K562 (cell line): ENCODE results near the gene ZBTB48. TPM values are rescaled to one million over a fixed set of nuclear protein-coding genes. Genes with fewer than 3 reads are reported as not detected.
A peak's percentile ranks its signal among the peaks of the same experiment; 100 is the strongest.

Experiments
- ARID3B ChIP-seq: fragments of 250-450 bp; sonication (Bioruptor Pico); IDR thresholded peaks from 2 replicates; pipeline ENCODE4 v1.4.0; 2020; ENCODE audit warnings: borderline replicate concordance
- CTCFL ChIP-seq: IDR thresholded peaks from 2 replicates; pipeline ENCODE4 v1.6.1; 2011; ENCODE audit warnings: borderline replicate concordance, low read depth, mild to moderate bottlenecking, moderate library complexity, low read length; ENCODE audit not compliant: insufficient read depth, poor library complexity, severe bottlenecking
- E2F1 ChIP-seq: sonication (generic); formaldehyde crosslinking; IDR thresholded peaks from 2 replicates; pipeline ENCODE4 v1.8.1; 2023; ENCODE audit warnings: mild to moderate bottlenecking, missing genetic modification reagents, moderate library complexity
- IFI16 ChIP-seq: fragments of 250-450 bp; sonication (Bioruptor Pico); IDR thresholded peaks from 2 replicates; pipeline ENCODE4 v2.1.2; 2022; ENCODE audit warnings: mild to moderate bottlenecking, inconsistent platforms
- KAT8 ChIP-seq: fragments of 450-650 bp; IDR thresholded peaks from 2 replicates; pipeline ENCODE4 v1.6.1; 2016; ENCODE audit warnings: low read depth, mild to moderate bottlenecking
- MECOM ChIP-seq: fragments of 250-450 bp; sonication (Bioruptor Pico); IDR thresholded peaks from 2 replicates; pipeline ENCODE4 v1.8.0; 2022; ENCODE audit warnings: inconsistent platforms
- NFATC3 ChIP-seq: fragments of 450-650 bp; IDR thresholded peaks from 2 replicates; pipeline ENCODE4 v1.6.1; 2017; ENCODE audit warnings: mild to moderate bottlenecking
- NONO ChIP-seq, 2 experiments: fragments of 200-400 bp in 1 of 2; fragments of 450-650 bp in 1 of 2; formaldehyde crosslinking in 1 of 2; IDR thresholded peaks; 2 replicates each; pipeline ENCODE4 v1.6.1; 2017; ENCODE audit warnings: low read depth in 2 of 2, mild to moderate bottlenecking in 2 of 2, moderate library complexity in 2 of 2, low read length in 1 of 2
- NR2C2 ChIP-seq, 2 experiments: fragments of 200-800 bp in 1 of 2; sonication (Bioruptor generic) in 1 of 2; sonication (generic) in 1 of 2; formaldehyde crosslinking in 1 of 2; IDR thresholded peaks; 2 replicates each; pipeline versions ENCODE4 v1.6.1 to v1.8.0; 2016 to 2022; ENCODE audit warnings: mild to moderate bottlenecking in 1 of 2, missing compliant biosample characterization in 1 of 2, missing genetic modification characterization in 1 of 2, missing genetic modification reagents in 1 of 2
- RB1 ChIP-seq: fragments of 450-650 bp; IDR thresholded peaks from 2 replicates; pipeline ENCODE4 v1.6.1; 2017; ENCODE audit warnings: low read depth, mild to moderate bottlenecking
- SMARCC2 ChIP-seq: fragments of 450-650 bp; IDR thresholded peaks from 2 replicates; pipeline ENCODE4 v1.6.1; 2017; ENCODE audit warnings: antibody characterized with exemption, moderate library complexity, mild to moderate bottlenecking, low read depth
- TCF7 ChIP-seq: sonication (generic); IDR thresholded peaks from 2 replicates; pipeline ENCODE4 v1.6.1; 2016; ENCODE audit warnings: antibody characterized with exemption, borderline replicate concordance
- YY1 ChIP-seq, 3 experiments: IDR thresholded peaks; 2 replicates each; pipeline ENCODE4 v1.6.1; 2011; ENCODE audit warnings: low read length in 2 of 3, mild to moderate bottlenecking in 2 of 3, moderate library complexity in 2 of 3, borderline replicate concordance in 1 of 3, control low read depth in 1 of 3, low read depth in 1 of 3; ENCODE audit not compliant: insufficient read depth in 3 of 3, insufficient replicate concordance in 2 of 3, control insufficient read depth in 1 of 3, insufficient read length in 1 of 3; ENCODE audit errors: extremely low read depth in 1 of 3
- ZNF436 ChIP-seq: fragments of 250-450, 450-650 bp; sonication (Bioruptor Pico); formaldehyde crosslinking; IDR thresholded peaks from 2 replicates; pipeline ENCODE4 v1.7.0; 2020; ENCODE audit warnings: mild to moderate bottlenecking
- polyA plus RNA-seq, 8 experiments: library from polyadenylated mRNA; depleted of rRNA in 4 of 8; stranded (reverse) in 5 of 8; unstranded in 3 of 8; fragments of >200 nt; fragmentation: Nextera tagmentation in 2 of 8; fragmentation: Illumina TruSeq in 1 of 8; extraction: Ambion mirVana in 2 of 8; extraction: Trizol in 1 of 8; gene quantifications; 2 replicates each; pipeline versions ENCODE4 v1.2.1 to v1.2.3, GENCODE V29; 2011 to 2014; ENCODE audit warnings: inconsistent platforms in 1 of 8, missing spikeins in 1 of 8
- total RNA-seq, 7 experiments: library from RNA; depleted of rRNA in 6 of 7; stranded (reverse); fragments of >200 nt in 6 of 7; fragmentation: Illumina TruSeq in 2 of 7; extraction: Trizol in 2 of 7; gene quantifications; 2 replicates each; pipeline versions ENCODE4 v1.2.1 to v1.2.3, GENCODE V29; 2011 to 2021; ENCODE audit warnings: low replicate concordance in 1 of 7
- TF ChIP-seq, protein P1 (sequence below), 3 experiments: IDR thresholded peaks in 2 of 3; conservative IDR thresholded peaks in 1 of 3; 2 replicates each; pipeline ENCODE4 v1.5.1; 2011 to 2012; ENCODE audit warnings: low read length in 3 of 3, mild to moderate bottlenecking in 3 of 3, control low read depth in 2 of 3, improper control_type of control experiment in 1 of 3, inconsistent platforms in 1 of 3, low read depth in 1 of 3, mixed read lengths in 1 of 3, moderate library complexity in 1 of 3; ENCODE audit not compliant: insufficient read depth in 2 of 3
- TF ChIP-seq, protein P2 (sequence below): sonication (generic); formaldehyde crosslinking; IDR thresholded peaks from 2 replicates; pipeline ENCODE4 v1.8.1; 2023; ENCODE audit warnings: mild to moderate bottlenecking, missing genetic modification reagents

The ZBTB48 gene
- total and polyA plus RNA-seq, 9 of the 15 experiments (the other 6 are each of a cell fraction or from before 2014, with no cell fraction given) = 1.9 to 66.9 (median 29.5) TPM

- TF ChIP-seq E2F1 (CRISPR knock-in tag) (peak; percentile 78), ZNF436 (CRISPR knock-in tag) (0 out of 2 replicates have a peak, but pooled peaks have one; percentile 15), KAT8 (no peak; the same call in 1 of the 2 replicates), CTCFL (peak; percentile 84), NONO (IDR thresholded peaks at IDR 0.05; ENCODE audit: low read depth in 2 of 2, low read length in 1 of 2) (0 out of 4 replicates have a peak, but pooled peaks of 1 of the 2 experiments have one; percentile 20), ARID3B (CRISPR knock-in tag) (0 out of 2 replicates have a peak, but pooled peaks have one; percentile 20), TCF7 (peak; percentile 35; the same call in 1 of the 2 replicates), RB1 (peak; percentile 52; the same call in 1 of the 2 replicates), MECOM (CRISPR knock-in tag) (peak; percentile 62; the same call in 1 of the 2 replicates), YY1 (IDR thresholded peaks at IDR 0.05; ENCODE audit: borderline replicate concordance in 1 of 3, control insufficient read depth in 1 of 3, extremely low read depth in 1 of 3, insufficient read depth in 3 of 3, insufficient read length in 1 of 3, insufficient replicate concordance in 2 of 3, low read depth in 1 of 3, low read length in 2 of 3) (peak in 2 of 3 experiments; percentile 60 to 65), IFI16 (no peak; the same call in 1 of the 2 replicates), NR2C2 (CRISPR knock-in tag; IDR thresholded peaks at IDR 0.05) (no peak), NR2C2 (tag; IDR thresholded peaks at IDR 0.05) (0 out of 2 replicates have a peak, but pooled peaks have one; percentile 26), NFATC3 (no peak), SMARCC2 (no peak)
- TF ChIP-seq, protein P1, sequence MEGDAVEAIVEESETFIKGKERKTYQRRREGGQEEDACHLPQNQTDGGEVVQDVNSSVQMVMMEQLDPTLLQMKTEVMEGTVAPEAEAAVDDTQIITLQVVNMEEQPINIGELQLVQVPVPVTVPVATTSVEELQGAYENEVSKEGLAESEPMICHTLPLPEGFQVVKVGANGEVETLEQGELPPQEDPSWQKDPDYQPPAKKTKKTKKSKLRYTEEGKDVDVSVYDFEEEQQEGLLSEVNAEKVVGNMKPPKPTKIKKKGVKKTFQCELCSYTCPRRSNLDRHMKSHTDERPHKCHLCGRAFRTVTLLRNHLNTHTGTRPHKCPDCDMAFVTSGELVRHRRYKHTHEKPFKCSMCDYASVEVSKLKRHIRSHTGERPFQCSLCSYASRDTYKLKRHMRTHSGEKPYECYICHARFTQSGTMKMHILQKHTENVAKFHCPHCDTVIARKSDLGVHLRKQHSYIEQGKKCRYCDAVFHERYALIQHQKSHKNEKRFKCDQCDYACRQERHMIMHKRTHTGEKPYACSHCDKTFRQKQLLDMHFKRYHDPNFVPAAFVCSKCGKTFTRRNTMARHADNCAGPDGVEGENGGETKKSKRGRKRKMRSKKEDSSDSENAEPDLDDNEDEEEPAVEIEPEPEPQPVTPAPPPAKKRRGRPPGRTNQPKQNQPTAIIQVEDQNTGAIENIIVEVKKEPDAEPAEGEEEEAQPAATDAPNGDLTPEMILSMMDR (IDR thresholded peaks at IDR 0.05 in 2 of 3, conservative IDR thresholded peaks at IDR 0.05 in 1 of 3; ENCODE audit: insufficient read depth in 2 of 3, low read depth in 1 of 3, low read length in 3 of 3) = peak; percentile 65 to 86 (median 77)
- TF ChIP-seq, protein P2, sequence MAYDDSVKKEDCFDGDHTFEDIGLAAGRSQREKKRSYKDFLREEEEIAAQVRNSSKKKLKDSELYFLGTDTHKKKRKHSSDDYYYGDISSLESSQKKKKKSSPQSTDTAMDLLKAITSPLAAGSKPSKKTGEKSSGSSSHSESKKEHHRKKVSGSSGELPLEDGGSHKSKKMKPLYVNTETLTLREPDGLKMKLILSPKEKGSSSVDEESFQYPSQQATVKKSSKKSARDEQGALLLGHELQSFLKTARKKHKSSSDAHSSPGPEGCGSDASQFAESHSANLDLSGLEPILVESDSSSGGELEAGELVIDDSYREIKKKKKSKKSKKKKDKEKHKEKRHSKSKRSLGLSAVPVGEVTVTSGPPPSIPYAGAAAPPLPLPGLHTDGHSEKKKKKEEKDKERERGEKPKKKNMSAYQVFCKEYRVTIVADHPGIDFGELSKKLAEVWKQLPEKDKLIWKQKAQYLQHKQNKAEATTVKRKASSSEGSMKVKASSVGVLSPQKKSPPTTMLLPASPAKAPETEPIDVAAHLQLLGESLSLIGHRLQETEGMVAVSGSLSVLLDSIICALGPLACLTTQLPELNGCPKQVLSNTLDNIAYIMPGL = peak; percentile 87
Observed at GRCh38 chr1:6603915-6604558, 24.2 kb downstream of the ZBTB48 start (continued).
